ENCODE results near the gene ACE.

GRCh38 chr17:63543822-63544420 is 67.1 kb downstream of the ACE start:
- TF ChIP-seq POLR2A (IDR thresholded peaks at IDR 0.05) (no peak), CTCF (IDR thresholded peaks at IDR 0.05) (no peak)

Measured in esophagus squamous epithelium (tissue), 4 donors.